ENCODE measurements around the gene ING5. TPM values are rescaled to one million over a fixed set of nuclear protein-coding genes. Genes with fewer than 3 reads are reported as not detected.

ING5 gene
- total and polyA plus RNA-seq, 8 donors, result 14.1 to 63.9 (median 22.3) TPM

DNA sequence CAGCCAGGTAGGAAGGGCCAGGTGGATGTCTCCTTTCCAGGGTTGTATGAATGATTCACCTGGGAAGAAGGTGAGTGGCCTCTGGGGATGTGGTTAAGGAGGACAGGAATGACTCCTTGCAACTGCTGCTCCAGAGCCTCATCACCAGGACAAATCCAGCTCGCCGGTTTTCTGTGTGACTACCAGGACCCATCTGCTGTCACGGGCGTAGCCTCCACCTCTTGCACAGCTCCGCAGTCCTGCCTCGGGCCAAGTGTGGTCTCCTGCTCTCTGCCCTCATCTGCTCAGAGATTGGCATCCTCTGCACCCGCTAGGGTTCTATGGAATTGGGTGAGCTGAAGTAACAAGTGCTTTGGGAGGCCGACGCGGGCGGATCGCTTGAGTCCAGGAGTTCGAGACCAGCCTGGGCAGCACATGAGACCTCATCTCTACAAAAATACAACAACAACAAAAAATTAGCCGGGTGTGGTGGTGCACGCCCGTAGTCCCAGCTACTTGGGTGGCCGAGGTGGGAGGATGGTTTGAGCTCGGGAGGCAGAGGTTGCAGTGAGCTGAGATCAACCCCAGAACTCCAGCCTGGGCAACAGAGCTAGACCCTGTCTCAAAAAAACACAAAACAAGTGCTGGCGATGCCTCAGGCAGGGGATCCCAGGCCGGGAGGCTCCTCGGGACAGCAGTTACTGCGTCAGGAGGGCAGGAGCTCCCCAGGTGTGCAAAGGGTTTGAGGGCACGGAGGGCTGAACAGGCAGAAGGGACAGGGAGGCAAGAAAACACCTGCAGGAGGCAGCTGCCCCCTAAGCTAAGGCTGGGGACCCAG lies 31.8 kb downstream of the ING5 start:
- H3K4me3 ChIP-seq, result peak overlapping the region; percentile 85 to 100 (median 96)
- H3K9me3 ChIP-seq, result no peaks in the 10 kb centered on the region
- H3K36me3 ChIP-seq, result no peaks in the 10 kb centered on the region
- 76 to 82% methylated on average over 23 of the region's 23 CpGs for WGBS, 2 donors
- intact Hi-C loops (cut with DNase I), result no loop called here
- TF ChIP-seq CTCF (IDR thresholded peaks at IDR 0.05), result no peak
- DNase-seq, result peak in 2 of 6 donors; percentile 31 to 77
- FAIRE-seq, result no peak
- H3K4me1 ChIP-seq, result no peaks in the 10 kb centered on the region
- H3K27me3 ChIP-seq, result no peaks in the 10 kb centered on the region
- H3K27ac ChIP-seq, result peak overlapping the region in 1 of 4 donors; percentile 82
- no peak for ATAC-seq

- DNase-seq, result peak in 1 of 6 donors; percentile 31
- FAIRE-seq, result no peak
- TF ChIP-seq CTCF (IDR thresholded peaks at IDR 0.05), result no peak
- Histone ChIP-seq H3K9me3 (no peaks in the 10 kb centered on the region), H3K4me1 (no peaks in the 10 kb centered on the region), H3K27me3 (no peaks in the 10 kb centered on the region), H3K36me3 (no peaks in the 10 kb centered on the region), H3K27ac (peak overlapping the region in 2 of 4 donors; percentile 50 to 82), H3K4me3 (peak overlapping the region; percentile 85 to 100 (median 96))
- intact Hi-C loops (cut with DNase I), result no loop called here
- ATAC-seq, result peak in 1 of 4 donors; percentile 3
- 1 to 3% methylated on average over 14 to 25 of the region's 25 CpGs for WGBS, 2 donors
Measured at GRCh38 chr2:241734208-241734466, 32.3 kb downstream of the ING5 start.

DNA sequence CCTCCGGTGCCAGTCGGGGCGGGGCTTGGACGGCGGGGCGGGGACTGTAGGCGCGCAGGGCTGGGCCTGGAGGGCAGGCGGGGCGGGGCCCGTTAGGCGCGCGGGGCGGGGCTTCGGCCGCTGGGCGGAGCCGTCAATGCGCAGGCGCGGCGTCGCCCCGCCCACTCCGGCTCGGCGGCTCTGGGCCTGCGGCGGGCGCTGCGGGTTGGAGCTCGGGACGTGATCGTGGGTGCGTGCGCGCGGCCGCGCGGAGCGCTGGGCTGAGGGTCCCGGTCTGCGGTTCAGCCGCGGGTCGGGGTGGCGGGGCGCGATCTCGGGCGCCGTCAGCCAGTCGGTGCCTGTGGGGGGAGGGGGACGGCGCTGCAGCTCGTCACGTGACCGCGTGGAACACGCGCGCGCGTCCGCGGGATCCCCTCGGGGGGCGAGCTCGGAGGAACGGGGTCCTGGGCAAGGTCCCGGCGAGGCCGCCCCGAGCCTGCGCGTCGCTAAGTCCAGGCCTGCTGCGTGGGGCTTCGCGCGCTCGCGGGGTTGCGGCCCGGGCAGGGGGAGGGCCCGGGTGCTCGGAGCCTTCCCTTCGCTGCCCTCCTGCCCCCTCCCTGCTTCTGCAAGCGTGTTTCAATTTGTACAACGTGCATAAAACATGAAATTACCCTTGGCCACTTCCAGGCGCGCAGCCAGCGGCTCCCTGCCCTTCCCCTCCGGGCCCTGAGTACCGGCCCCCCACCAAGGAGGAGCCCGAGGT lies 32.8 kb downstream of the ING5 start, which contains the start of gene D2HGDH:
D2HGDH (plus strand) TSS at position 164 of the 742 bp plus-strand sequence. CDS start 595 bp downstream, outside the sequence.
- peak; percentile 91 to 95 (median 94) for ATAC-seq
- WGBS, 2 donors, result 1% methylated on average over 46 to 98 of the region's 98 CpGs
- H3K4me1 ChIP-seq, result no peaks in the 10 kb centered on the region
- H3K4me3 ChIP-seq, result peak within 1 kb of the TSS; percentile 85 to 100 (median 96)
- TF ChIP-seq CTCF (IDR thresholded peaks at IDR 0.05), result no peak
- no peaks in the 10 kb centered on the region for H3K9me3 ChIP-seq
- intact Hi-C loops (cut with DNase I), result no loop called here
- H3K27me3 ChIP-seq, result no peaks in the 10 kb centered on the region
- peak; percentile 89 to 99 (median 96) for DNase-seq
- FAIRE-seq, result no peak
- H3K27ac ChIP-seq, result peak within 1 kb of the TSS; percentile 76 to 91 (median 82)
- H3K36me3 ChIP-seq, result no peaks in the 10 kb centered on the region

GRCh38 chr2:241736111-241736510 lies 34.3 kb downstream of the ING5 start:
- no peak for FAIRE-seq
- no peaks in the 10 kb centered on the region for H3K36me3 ChIP-seq
- intact Hi-C loops (cut with DNase I), result no loop called here
- 71 to 78% methylated on average over 3 of the region's 3 CpGs for WGBS, 2 donors
- no peak overlapping the region for H3K27ac ChIP-seq
- no peak for DNase-seq
- no peaks in the 10 kb centered on the region for H3K9me3 ChIP-seq
- ATAC-seq, result no peak
- H3K4me1 ChIP-seq, result no peaks in the 10 kb centered on the region
- no peaks in the 10 kb centered on the region for H3K27me3 ChIP-seq
- H3K4me3 ChIP-seq, result no peak overlapping the region
- TF ChIP-seq CTCF (IDR thresholded peaks at IDR 0.05), result no peak

Measured in pancreas (tissue), 10 donors.